ENCODE measurements around the gene EMP2. TPM values are rescaled to one million over a fixed set of nuclear protein-coding genes. Genes with fewer than 3 reads are reported as not detected.
A peak's percentile ranks its signal among the peaks of the same experiment; 100 is the strongest.

Gene EMP2
- polyA plus RNA-seq, 12 donors = 60.3 to 295 (median 66.0) TPM

GRCh38 chr16:10612649-10613179 is 32.3 kb upstream of the EMP2 start:
- DNase-seq = no peak

GRCh38 chr16:10611825-10612342 is 31.5 kb upstream of the EMP2 start:
- no peak for DNase-seq

GRCh38 chr16:10610499-10611184 is 30.2 kb upstream of the EMP2 start:
- no peak for DNase-seq

- no peak for DNase-seq
Measured at GRCh38 chr16:10609402-10609774, 29.0 kb upstream of the EMP2 start.

DNA sequence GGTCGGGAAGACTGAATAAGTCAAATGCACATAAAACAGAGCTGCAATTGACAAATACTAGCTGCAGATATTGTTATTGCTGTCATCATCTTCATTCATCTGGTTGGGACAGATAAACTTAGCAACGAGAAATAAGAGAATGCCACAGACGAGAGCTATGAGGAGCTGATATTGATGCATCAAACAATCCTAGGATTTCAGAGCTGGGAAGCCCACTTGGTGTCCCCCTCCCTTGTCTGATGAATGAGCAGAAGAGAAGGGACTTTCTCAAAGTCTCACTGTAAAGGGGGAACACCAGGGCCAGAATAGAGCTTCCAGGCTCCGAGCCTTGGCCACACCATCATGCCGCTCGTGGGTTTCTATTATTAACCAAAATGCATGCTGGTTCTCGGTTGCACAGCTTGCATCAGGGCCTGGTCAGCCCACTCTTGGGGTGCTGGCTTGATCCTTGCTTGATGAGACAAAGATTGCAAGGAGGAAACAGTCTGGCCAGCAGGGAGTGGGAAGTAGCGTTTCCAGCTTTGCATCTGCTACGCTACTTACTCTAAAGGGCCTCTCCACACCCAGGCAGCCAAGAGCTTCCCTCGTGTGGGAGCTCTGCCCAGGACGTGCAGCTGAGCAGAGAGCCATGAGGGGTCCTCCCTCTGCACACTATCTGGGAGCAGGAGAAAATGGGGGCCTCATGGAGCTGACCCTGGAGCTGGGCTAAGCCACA is 28.4 kb upstream of the EMP2 start:
- DNase-seq = peak; percentile 85

DNA sequence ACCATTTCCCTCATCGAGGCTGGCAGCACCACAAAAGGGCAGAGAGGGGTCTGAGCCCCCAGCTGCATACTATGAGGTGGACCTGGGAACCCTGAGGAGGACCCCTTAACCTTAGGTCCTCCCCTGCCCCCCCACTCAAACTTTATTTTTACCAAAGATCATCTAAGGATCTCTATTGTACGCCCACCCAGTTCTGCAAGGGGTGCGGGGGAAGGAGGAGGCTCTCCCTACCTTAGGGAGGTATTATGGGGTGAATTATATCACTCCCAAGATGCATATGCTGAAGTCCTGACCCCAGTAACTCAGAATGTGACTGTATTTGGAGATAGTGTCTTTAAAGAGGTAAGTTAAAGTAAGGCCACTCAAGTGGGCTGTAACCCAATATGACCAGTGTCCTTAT is 26.8 kb upstream of the EMP2 start:
- DNase-seq = no peak

DNA sequence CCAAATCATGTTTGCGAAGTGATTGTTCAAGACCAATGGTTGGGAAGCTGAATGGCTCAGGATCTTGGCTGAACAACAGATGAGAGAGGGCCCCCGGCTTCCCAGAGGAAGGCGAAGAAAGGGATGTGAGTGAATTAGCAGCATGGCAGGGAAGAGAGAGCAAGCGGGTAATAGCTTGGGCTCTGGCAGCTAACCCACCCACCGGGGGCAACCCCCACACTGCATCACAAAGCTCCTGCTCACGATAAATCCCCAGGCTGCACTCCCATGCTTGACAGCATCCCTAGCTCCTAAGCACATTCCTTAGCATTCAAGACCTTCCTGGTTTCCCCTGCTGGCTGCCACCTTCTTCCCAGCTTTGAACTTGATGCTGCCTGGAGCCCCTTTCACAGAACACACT is 26.2 kb upstream of the EMP2 start:
- no peak for DNase-seq

DNA sequence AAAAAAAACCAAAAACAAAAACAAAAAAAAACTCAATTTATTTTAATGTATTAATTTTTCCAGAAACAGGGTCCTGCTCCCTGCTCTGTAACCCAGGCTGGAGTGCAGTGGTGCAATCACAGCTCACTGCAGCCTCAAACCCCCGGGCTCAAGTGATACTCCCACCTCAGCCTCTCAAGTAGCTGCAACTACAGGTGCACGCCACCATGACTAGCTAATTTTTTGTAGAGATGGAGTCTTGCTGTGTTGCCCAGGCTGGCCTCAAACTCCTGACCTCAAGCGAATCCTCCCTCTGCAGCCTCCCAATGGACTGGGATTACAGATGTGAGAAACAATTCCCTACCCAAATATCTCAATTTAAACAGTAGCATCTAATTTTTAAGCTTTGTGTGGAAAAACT is 25.2 kb upstream of the EMP2 start:
- DNase-seq = no peak

DNA sequence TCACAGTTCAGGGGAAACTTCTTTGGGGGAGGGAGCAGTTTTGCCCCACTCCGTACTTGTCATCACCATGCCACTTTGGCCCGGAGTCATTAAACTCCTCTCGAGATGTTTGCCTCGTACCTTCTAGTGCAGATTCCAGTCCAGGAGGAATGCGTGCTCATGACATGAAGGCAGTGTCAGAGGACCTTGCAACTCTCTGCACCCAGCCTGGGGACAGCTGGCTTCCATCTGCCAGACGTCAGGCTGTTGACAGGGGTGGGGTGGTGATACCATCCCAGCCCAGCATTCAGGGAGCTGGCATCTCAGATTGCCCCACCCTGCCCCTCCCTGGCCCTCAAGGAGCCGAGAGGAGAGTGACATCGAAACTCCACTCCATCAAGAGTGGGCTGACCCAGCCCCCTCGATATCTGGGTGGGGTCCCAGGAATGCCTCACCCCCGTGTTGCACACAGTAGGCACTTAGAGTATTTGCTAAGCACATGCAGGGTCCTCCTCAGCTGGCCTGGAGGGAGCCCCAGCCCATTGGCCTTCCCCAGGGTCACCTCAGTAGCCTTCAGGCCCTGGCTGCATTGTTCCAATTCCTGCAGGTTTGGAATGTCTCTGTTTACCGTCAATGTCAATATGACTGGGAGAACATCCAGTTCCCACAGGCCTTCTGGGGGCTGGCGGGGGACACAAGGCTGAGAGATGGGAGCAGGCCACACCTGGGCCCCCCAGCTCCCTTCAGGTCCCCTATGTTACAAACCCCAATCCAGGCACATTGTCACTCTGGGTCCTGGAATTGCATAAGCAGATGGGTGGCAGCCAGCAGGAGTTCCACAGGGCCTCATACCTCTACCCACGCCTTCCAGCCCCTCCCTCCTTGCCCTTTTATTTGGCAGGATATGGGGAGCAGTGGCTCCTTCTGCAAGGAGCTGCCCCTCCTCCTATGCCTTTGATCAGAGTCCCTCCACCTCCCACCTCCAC is 21.3 kb upstream of the EMP2 start:
- DNase-seq = no peak

DNA sequence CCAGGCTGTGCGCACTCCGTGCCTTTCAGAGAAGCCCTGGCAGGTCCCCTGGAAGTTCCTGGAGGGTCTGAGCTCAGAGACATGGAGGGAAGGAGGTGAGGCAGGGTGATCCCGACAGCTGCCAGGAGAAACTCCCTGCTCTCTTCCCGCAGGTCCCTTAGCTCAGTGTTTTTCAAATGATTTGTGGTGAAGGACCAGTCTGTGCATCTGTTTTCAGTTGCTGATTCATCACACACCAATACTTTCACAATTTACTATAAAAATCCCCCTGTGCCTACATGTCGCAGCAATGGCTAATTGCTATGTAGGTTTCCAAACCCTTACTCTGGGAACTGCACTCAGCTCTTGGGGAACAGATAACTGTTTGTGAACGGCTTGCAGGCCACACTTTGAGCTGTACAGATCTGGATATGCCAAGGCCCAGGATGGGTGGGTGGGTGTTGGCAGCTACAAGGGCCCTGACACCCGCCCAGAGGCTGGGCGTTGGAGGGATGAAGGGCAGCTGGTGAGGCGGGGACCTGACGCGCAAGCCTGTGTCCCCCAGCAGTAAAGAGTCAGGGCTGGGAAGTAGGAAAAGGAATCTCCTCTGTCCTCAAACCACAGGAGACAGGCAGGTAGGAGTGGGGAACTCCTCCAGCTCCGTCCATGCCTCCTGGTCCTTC is 20.5 kb upstream of the EMP2 start:
- DNase-seq = no peak

DNA sequence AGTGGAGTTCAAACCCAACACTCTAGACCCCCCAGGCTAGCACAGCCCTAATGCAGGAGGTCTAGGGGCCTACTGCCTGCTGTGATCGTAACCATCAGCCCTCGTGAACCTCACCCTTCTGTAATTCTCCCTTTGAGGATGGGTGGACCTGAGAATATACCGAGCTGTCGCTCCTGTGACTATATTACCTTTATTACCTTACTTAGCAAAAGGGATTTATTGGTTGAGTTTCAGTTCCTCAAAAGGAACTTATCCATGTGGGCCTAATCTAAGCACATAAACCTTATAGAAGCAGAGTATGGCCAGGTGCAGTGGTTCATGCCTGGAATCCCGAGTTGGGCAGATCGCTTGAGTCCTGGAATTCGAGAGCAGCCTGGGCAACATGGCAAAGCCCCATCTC is 19.2 kb upstream of the EMP2 start:
- no peak for DNase-seq

GRCh38 chr16:10598157-10598556 is 17.8 kb upstream of the EMP2 start:
- no peak for DNase-seq

DNA sequence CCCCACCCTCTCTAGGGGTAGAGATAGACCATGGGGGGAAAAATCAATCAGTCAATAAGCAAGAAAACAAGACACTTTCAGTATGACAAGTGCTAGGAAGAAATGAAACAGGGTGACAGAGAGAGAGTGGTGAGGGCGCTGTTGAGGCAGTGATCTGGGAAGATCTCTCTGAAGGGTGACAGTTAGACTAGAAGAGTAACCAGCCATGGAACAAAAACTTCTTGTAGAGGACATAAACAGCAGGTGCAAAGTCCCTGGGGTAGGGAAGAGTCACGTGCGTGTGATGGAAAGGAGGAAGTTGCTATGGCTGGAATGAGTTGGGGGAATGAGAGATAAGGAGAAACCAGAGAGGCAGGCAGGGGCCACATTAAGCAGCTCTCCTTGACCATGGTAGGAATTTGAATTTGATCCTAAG is 16.8 kb upstream of the EMP2 start:
- no peak for DNase-seq

DNA sequence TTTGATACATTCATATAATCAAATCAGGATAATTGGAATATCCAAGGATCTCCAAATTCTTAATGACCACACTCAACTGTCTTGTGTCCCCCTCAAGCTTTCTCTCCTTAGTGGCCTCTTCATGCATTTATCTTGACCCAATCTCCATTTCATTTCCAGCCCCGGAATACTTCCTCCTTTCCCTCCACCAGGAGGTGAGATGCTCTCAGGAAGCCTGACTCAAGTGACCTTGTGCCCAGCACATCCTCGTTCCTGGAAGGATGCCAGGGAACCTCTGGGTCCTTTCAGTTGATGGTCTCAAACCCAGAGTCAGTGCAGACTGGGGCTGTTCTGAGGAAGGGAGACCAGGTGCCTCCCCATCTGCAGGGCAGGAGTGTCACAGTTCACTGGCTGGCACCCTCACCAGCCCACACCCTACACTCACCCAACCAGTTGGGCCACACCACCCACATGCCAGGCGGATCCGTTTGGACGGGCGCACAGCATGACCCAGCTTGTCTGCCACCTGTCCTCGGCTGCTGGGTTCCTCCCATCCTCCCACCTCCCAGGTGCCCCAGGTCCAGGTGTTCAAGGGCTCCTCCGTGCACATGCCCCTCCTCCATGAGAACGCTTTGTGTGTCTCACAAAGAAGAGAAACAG is 14.0 kb upstream of the EMP2 start:
- no peak for DNase-seq

GRCh38 chr16:10592611-10593010 is 12.2 kb upstream of the EMP2 start:
- no peak for DNase-seq

- DNase-seq = no peak
Measured at GRCh38 chr16:10590342-10590741, 9.9 kb upstream of the EMP2 start.

- DNase-seq = no peak
Measured at GRCh38 chr16:10589109-10589508, 8.7 kb upstream of the EMP2 start.

GRCh38 chr16:10587622-10588021 is 7.2 kb upstream of the EMP2 start:
- no peak for DNase-seq

DNA sequence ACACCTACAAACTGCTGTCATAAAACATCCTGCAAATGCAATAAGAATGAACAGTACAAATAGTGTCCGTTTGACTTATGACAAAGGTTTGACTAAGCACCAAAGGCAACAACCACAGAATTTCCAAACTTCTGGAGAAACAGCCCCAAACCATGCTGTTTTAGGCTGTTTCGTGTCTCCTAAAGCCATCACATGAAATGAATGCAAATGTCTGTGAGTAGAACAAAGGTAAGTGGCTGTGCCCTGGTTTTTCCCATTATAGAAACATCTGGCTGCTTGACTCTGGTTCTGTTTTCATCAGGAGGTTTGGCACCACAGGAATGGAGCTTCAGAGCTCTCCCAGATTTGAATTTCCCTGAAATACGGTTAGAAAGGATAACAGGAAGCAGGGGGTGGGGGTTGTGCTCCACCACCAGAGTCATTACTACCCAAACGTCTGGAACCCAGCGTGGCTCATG is 4.6 kb upstream of the EMP2 start:
- DNase-seq = no peak

DNA sequence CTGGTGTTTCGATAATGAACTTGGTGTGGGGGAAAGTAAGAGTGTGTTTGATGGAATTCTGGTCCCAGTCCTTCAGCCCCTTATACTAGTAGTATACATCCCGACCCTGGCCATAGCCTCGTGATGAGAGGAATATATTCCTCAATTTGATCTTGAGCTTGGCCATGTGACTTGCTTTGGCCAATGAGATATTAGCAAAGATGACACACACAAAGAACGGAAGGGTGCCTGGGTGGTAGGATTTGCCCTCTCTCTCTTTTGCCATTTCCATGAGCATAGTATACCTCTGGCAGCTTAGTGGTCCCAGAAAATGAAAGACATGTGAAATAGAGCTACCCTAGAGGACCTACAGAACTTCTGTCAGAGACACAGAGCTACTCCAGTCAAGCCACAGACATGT is 2.9 kb upstream of the EMP2 start:
- DNase-seq = no peak

- DNase-seq = no peak
Measured at GRCh38 chr16:10581507-10581906, 1.1 kb upstream of the EMP2 start.
